ENCODE measurements around the gene LIAS. TPM values are rescaled to one million over a fixed set of nuclear protein-coding genes. Genes with fewer than 3 reads are reported as not detected.
A peak's percentile ranks its signal among the peaks of the same experiment; 100 is the strongest.

The LIAS gene
- total RNA-seq, 1 experiment from 2014 or later = 23.1 TPM

DNA sequence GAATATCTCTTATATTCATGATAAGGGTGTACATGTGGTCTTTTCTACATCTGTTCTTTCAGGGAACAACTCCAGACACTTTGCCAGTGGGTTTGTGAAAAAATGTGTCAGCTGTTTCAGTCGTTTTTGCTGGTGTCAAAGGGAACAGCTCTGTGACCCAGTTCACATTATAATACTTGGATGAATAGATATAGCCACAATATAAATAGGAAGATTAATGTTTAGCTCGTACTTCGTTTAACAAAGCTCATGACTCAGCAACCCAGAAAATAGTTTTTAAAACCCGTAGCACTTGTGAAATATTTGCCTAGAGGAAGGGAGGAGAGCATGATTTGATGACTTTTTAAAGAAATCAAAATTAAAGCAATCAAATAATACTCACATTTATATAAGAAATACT is 7.9 kb downstream of the LIAS start (continued):
- TF ChIP-seq, protein P1, sequence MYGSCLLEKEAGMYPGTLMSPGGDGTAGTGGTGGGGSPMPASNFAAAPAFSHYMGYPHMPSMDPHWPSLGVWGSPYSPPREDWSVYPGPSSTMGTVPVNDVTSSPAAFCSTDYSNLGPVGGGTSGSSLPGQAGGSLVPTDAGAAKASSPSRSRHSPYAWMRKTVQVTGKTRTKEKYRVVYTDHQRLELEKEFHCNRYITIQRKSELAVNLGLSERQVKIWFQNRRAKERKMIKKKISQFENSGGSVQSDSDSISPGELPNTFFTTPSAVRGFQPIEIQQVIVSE (CRISPR knock-in tag; IDR thresholded peaks at IDR 0.05; ENCODE audit: borderline replicate concordance) = no peak
- no peak for TF ChIP-seq GABPB1 (CRISPR knock-in tag; IDR thresholded peaks at IDR 0.05)

DNA sequence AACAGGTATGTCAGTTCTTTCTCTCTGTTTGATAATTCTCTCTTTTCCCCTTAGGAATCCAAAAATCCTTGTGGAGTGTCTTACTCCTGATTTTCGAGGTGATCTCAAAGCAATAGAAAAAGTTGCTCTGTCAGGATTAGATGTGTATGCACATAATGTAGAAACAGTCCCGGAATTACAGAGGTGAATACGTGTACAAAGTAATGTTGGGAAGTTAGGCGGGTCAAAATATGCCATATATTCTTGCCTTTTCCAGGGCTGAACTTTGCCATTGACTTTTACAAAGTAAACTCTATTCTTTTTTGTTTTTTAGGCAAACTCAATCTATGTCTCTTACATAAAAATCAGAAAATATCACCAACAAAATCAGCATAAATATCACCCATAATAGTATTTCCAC is 8.6 kb downstream of the LIAS start:
- TF ChIP-seq MLX (CRISPR knock-in tag; IDR thresholded peaks at IDR 0.05) = no peak
- TF ChIP-seq TEAD4 (CRISPR knock-in tag; IDR thresholded peaks at IDR 0.05) = no peak
- TF ChIP-seq KAT7 (CRISPR knock-in tag; IDR thresholded peaks at IDR 0.05; ENCODE audit: borderline replicate concordance) = no peak
- no peak for TF ChIP-seq ZNF121 (CRISPR knock-in tag; IDR thresholded peaks at IDR 0.05)
- TF ChIP-seq ETV6 (CRISPR knock-in tag; IDR thresholded peaks at IDR 0.05) = no peak
- TF ChIP-seq ZNF219 (CRISPR knock-in tag; IDR thresholded peaks at IDR 0.05; ENCODE audit: borderline replicate concordance) = no peak
- TF ChIP-seq TP53 (CRISPR knock-in tag; IDR thresholded peaks at IDR 0.05) = no peak
- no peak for TF ChIP-seq PRRX2 (CRISPR knock-in tag; IDR thresholded peaks at IDR 0.05)
- TF ChIP-seq GRHL2 (CRISPR knock-in tag; IDR thresholded peaks at IDR 0.05; ENCODE audit: insufficient replicate concordance, severe bottlenecking) = no peak
- TF ChIP-seq, protein P2, sequence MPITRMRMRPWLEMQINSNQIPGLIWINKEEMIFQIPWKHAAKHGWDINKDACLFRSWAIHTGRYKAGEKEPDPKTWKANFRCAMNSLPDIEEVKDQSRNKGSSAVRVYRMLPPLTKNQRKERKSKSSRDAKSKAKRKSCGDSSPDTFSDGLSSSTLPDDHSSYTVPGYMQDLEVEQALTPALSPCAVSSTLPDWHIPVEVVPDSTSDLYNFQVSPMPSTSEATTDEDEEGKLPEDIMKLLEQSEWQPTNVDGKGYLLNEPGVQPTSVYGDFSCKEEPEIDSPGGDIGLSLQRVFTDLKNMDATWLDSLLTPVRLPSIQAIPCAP (CRISPR knock-in tag; IDR thresholded peaks at IDR 0.05) = no peak
- ATAC-seq = no peak
- ChIA-PET CTCF (no interaction called here), POLR2A (no interaction called here)
- Mint-ChIP-seq H3K4me1 (peaks cover 4% of the 10 kb centered on the region; the same call in 1 of the 2 replicates), H3K36me3 (peaks cover 44% of the 10 kb centered on the region), H3K27ac (no peak overlapping the region; the same call in 1 of the 2 replicates), H3K9me3 (no peaks in the 10 kb centered on the region), H3K27me3 (ENCODE audit: low read depth) (no peaks in the 10 kb centered on the region), H3K4me3 (no peak overlapping the region)
- no peak for DNase-seq (ENCODE audit: low spot score)

DNA sequence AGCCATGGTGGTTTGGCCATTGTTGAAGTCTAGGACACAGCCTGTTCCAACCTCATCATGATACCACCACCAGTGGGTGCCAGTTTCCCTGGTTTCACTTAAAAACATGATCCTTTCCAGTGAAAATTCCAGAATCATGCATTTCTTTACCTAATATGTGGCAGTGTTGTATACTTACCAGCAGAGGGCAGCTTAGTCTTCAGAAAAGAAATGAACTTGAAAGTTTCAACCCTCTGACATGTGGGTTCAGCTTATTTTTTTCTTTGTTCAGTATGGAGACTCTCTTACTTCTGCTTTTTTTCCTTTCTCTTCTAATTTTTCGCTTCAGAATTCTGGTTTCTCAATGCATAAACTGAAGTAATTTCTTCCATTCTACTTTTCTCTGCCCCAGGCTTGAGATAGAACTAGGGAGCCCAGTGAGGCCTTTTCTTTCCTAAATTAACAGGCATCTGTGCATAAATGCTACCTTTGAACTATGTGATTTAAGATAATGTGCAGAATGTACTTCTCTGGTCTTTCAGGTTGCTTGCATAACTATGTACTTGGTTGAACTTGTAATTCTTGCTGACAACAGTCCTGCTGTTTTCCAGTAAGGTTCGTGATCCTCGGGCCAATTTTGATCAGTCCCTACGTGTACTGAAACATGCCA is 10.7 kb downstream of the LIAS start:
- Mint-ChIP-seq H3K36me3 (peaks cover 45% of the 10 kb centered on the region), H3K9me3 (no peaks in the 10 kb centered on the region), H3K27ac (peak overlapping the region; percentile 97), H3K4me3 (no peak overlapping the region), H3K27me3 (ENCODE audit: low read depth) (no peaks in the 10 kb centered on the region), H3K4me1 (peaks cover 4% of the 10 kb centered on the region; the same call in 1 of the 2 replicates)
- CTCF ChIA-PET = interaction anchor here (0.6 to 2.0 kb wide), 25 partner anchors 9 to 586 kb away, joined by 3 to 17 read pairs (median 3); partner anchors contain the start of genes LIAS, RPL9, SMIM14 and UGDH
- DNase-seq (ENCODE audit: low spot score) = peak; percentile 36
- POLR2A ChIA-PET = interaction anchor here (0.5 to 1.1 kb wide), 4 partner anchors 10 to 169 kb away, joined by 3 read pairs; no protein-coding TSS in a partner anchor
- TF ChIP-seq, protein P3, sequence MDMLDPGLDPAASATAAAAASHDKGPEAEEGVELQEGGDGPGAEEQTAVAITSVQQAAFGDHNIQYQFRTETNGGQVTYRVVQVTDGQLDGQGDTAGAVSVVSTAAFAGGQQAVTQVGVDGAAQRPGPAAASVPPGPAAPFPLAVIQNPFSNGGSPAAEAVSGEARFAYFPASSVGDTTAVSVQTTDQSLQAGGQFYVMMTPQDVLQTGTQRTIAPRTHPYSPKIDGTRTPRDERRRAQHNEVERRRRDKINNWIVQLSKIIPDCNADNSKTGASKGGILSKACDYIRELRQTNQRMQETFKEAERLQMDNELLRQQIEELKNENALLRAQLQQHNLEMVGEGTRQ (CRISPR knock-in tag; IDR thresholded peaks at IDR 0.05) = no peak
- TF ChIP-seq, protein P4, sequence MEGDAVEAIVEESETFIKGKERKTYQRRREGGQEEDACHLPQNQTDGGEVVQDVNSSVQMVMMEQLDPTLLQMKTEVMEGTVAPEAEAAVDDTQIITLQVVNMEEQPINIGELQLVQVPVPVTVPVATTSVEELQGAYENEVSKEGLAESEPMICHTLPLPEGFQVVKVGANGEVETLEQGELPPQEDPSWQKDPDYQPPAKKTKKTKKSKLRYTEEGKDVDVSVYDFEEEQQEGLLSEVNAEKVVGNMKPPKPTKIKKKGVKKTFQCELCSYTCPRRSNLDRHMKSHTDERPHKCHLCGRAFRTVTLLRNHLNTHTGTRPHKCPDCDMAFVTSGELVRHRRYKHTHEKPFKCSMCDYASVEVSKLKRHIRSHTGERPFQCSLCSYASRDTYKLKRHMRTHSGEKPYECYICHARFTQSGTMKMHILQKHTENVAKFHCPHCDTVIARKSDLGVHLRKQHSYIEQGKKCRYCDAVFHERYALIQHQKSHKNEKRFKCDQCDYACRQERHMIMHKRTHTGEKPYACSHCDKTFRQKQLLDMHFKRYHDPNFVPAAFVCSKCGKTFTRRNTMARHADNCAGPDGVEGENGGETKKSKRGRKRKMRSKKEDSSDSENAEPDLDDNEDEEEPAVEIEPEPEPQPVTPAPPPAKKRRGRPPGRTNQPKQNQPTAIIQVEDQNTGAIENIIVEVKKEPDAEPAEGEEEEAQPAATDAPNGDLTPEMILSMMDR (IDR thresholded peaks at IDR 0.05) = peak; percentile 73
- no peak for TF ChIP-seq ZNF232 (CRISPR knock-in tag; IDR thresholded peaks at IDR 0.05)
- no peak for TF ChIP-seq PREB (CRISPR knock-in tag; IDR thresholded peaks at IDR 0.05; ENCODE audit: borderline replicate concordance)
- TF ChIP-seq CBFB (CRISPR knock-in tag; IDR thresholded peaks at IDR 0.05; ENCODE audit: low read depth) = no peak
- TF ChIP-seq, protein P5, sequence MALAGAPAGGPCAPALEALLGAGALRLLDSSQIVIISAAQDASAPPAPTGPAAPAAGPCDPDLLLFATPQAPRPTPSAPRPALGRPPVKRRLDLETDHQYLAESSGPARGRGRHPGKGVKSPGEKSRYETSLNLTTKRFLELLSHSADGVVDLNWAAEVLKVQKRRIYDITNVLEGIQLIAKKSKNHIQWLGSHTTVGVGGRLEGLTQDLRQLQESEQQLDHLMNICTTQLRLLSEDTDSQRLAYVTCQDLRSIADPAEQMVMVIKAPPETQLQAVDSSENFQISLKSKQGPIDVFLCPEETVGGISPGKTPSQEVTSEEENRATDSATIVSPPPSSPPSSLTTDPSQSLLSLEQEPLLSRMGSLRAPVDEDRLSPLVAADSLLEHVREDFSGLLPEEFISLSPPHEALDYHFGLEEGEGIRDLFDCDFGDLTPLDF (CRISPR knock-in tag; IDR thresholded peaks at IDR 0.05) = no peak
- no peak for TF ChIP-seq TCF7 (CRISPR knock-in tag; IDR thresholded peaks at IDR 0.05; ENCODE audit: low read depth)
- peak; percentile 97 for ATAC-seq
